A549 treated with ZK216348 at 1 μM for 4 hours (cell line): ENCODE data around the gene MR1. TPM values are rescaled to one million over a fixed set of nuclear protein-coding genes. Genes with fewer than 3 reads are reported as not detected.

ENCODE experiments used
- total RNA-seq: library from RNA; stranded (reverse); fragments of 200-300 nt; extraction: Qiagen RNA extraction; gene quantifications from 5 replicates; pipeline ENCODE4 v1.2.3, GENCODE V29; 2022; ENCODE audit warnings: low read depth

MR1 gene
- 5.3 to 7.4 TPM (median 6.4 TPM) in 5 replicates for total RNA-seq

DNA sequence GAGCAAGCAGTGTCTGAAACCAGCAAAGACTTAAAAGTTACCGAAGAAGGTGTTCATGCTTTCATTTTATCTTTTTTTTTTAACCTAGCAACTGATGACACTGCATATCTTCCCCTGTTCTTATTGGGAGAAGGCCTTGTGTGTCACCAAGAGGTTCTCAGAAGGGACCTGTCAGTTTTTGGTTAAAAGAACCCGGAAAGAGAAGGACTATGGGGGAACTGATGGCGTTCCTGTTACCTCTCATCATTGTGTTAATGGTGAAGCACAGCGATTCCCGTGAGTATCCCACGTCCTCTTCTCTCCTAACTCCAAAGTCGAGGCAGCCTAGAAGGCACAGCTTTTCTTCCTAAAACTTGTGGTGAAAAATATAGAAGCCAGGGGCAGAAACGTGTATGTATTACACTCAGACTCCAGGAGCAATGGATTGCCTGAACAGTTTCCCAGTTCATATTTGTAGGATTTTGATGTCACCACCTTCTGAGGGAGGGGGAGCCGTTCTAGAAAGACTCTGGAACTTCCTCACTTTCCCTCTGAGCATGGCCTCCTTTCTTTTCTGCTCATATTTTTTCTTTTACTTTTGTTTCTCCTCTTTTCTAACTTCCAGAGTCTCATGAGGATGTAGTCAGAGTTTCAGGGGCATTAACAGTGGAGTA is at the start of gene MR1:
Gene MR1, plus strand, starts transcription at position 185 of the 653 bp plus-strand sequence. Its CDS starts 25 bp downstream, at position 210.

DNA sequence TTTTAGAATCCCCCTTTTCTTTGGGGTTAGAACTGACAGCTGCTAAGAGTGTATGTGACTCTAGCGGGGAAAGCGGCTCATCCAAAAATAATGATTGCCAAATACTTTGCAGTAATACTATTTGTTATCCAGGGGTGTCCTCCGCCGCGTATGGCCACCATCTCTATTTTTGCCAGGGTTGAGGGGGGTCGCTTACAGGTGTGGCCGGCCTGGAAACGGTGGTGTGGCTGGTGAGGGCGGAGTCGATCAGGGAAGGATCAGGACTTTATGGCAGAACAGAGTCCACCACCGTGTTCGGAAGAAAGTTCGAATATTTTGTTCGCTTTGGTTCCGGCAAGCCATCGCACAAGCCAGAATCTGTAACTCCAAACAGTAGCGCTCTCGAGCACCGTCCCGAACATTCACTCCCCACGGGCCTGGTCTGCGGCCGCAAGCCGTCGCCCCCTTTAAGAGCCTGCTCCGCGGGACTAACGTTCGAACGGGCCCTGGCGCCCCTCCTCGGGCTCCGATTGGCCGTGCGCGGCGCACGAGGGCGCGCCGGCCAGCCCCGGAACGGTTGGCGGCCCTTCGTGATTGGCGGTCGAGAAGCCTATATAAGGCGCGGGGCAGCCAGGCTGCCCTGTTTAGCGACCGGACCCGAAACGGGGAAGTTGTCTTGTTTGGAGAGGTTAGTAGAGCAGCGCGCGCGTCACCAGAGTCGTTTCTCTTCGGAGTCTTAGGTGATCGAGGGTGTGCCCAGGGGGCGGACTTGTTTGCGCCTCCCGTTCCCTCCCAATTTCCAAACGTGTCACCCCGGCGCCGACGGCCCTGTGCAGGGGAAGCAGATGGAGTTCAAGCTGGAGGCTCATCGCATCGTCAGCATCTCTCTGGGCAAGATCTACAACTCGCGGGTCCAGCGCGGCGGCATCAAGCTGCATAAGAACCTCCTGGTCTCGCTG is 54.6 kb downstream of the MR1 start, which contains the start of gene IER5:
Gene IER5, plus strand, starts transcription at position 622 of the 938 bp plus-strand sequence. Its CDS starts 203 bp downstream, at position 825.

Other genes with a start within 250 kb of the MR1 start
- 0.15 to 1.2 TPM (median 0.63 TPM) in 5 replicates for gene KIAA1614, start 121.1 kb upstream of the MR1 start, total RNA-seq
- gene STX6, start 11.1 kb upstream of the MR1 start, total RNA-seq, result 12.3 to 14.1 TPM (median 13.0 TPM) in 5 replicates
- gene IER5, start 54.7 kb downstream of the MR1 start, total RNA-seq, result 29.5 to 46.9 TPM (median 45.0 TPM) in 5 replicates